Naive thymus-derived CD8-positive, alpha-beta T cell (primary cell): ENCODE results near the gene AIF1. TPM values are rescaled to one million over a fixed set of nuclear protein-coding genes. Genes with fewer than 3 reads are reported as not detected.
"Not testable (repeated sequence)": the region's sequence is repeated elsewhere in the genome, so short reads cannot be mapped to it uniquely, and the experiment has no call there.

Experiments
- ATAC-seq, 2 donors: fragments of 150-1000 bp; cut with Tn5 transposase in 1 of 2; sonication (Bioruptor Pico), chemical (Tn5 transposase) in 1 of 2; 1 replicate in 1 of 2; 2 replicates in 1 of 2; pipeline ENCODE4 v1.10.0; 2021; ENCODE audit warnings: mild to moderate bottlenecking in 2 of 2, moderate library complexity in 2 of 2
- POLR2A ChIA-PET: fragments of 350-600 bp; sonication (Branson Sonifier 250); formaldehyde crosslinking; loops from one replicate; lab custom pipeline; 2021; ENCODE audit warnings: antibody characterized with exemption; lab: Charles Lee
- DNase-seq, 10 donors: peaks; one replicate each; pipeline versions ENCODE4 v3.0.0 to v3.0.0-alpha.2; 2020 to 2022
- H3K27ac Mint-ChIP-seq, 10 donors: one replicate each; pipeline ENCODE4 v1.8.0; 2020 to 2022; ENCODE audit warnings: mild to moderate bottlenecking in 10 of 10, mixed read lengths in 10 of 10, moderate library complexity in 4 of 10, inconsistent platforms in 1 of 10
- H3K27me3 Mint-ChIP-seq, 5 donors: one replicate each; pipeline ENCODE4 v1.8.0; 2021 to 2022; ENCODE audit warnings: mixed read lengths in 5 of 5
- H3K36me3 Mint-ChIP-seq, 3 donors: one replicate each; pipeline ENCODE4 v1.8.0; 2020 to 2022; ENCODE audit warnings: mixed read lengths in 3 of 3, mild to moderate bottlenecking in 2 of 3, inconsistent platforms in 1 of 3
- H3K4me1 Mint-ChIP-seq, 4 donors: one replicate each; pipeline ENCODE4 v1.8.0; 2021 to 2022; ENCODE audit warnings: mixed read lengths in 4 of 4
- H3K4me3 Mint-ChIP-seq, 10 donors: one replicate each; pipeline ENCODE4 v1.8.0; 2020 to 2022; ENCODE audit warnings: mild to moderate bottlenecking in 10 of 10, mixed read lengths in 10 of 10, moderate library complexity in 6 of 10, inconsistent platforms in 1 of 10
- H3K9me3 Mint-ChIP-seq, 9 donors: one replicate each; pipeline ENCODE4 v1.8.0; 2020 to 2022; ENCODE audit warnings: mixed read lengths in 9 of 9, mild to moderate bottlenecking in 3 of 9, inconsistent platforms in 1 of 9, moderate library complexity in 1 of 9
- polyA plus RNA-seq, 3 donors: library from polyadenylated mRNA; unstranded; fragments of 300-500 nt; fragmentation: Illumina TruSeq; gene quantifications; one replicate each; pipeline ENCODE4 v1.2.3, GENCODE V29; 2021
- total RNA-seq, 8 experiments: library from RNA in 2 of 8; stranded (reverse) in 2 of 8; gene quantifications; one replicate each; pipeline ENCODE4 v1.2.3 and lab custom pipeline; 2021 to 2026

Gene AIF1
- total and polyA plus RNA-seq, 5 experiments from 2014 or later, result 23.0 to 242 (median 145) TPM

DNA sequence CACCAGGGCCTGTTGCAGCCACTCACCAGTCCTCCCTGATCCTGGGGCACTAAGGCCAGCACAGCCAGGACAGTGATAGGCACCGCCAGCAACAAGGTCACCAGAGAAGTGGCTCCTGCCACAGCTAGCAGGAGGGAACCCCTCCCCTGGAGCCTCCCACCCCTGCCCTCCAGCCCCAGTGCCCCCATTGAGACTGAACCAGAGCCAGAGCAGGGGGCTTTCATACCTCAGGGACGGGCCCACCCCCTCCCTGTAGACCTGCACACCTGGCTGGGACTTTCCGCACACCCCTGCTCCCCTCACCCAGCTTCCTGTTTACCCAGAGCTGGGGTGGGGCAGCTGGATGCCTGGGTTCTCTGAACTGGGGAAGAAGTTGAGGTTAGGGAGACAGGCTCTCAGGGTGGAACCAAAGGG, 32.8 kb upstream of the AIF1 start, which contains the start of gene LTB:
LTB (minus strand) TSS at position 195 of the 414 bp plus-strand sequence; CDS start at position 188, 7 bp downstream.
- ATAC-seq (peak; percentile 53 to 72), DNase-seq (peak; percentile 44 to 84 (median 75))
- H3K36me3 Mint-ChIP-seq, result peaks cover 7 to 12% (median 11%) of the 10 kb centered on the region in 3 donors
- H3K4me3 Mint-ChIP-seq, result peak within 1 kb of the TSS; percentile 97 to 100 (median 99)
- H3K4me1 Mint-ChIP-seq, result peaks cover 37 to 87% (median 73%) of the 10 kb centered on the region in 4 donors
- no peaks in the 10 kb centered on the region for H3K27me3 Mint-ChIP-seq
- H3K9me3 Mint-ChIP-seq, result no peaks in the 10 kb centered on the region
- POLR2A ChIA-PET, result interaction anchor here (0.7 to 38.0 kb wide), 18 partner anchors 3 to 1390 kb away, joined by 3 to 1584 read pairs (median 8); partner anchors contain the start of genes ATP6V1G2, BAG6, DDX39B and GPANK1
- peak within 1 kb of the TSS; percentile 92 to 100 (median 98) for H3K27ac Mint-ChIP-seq

DNA sequence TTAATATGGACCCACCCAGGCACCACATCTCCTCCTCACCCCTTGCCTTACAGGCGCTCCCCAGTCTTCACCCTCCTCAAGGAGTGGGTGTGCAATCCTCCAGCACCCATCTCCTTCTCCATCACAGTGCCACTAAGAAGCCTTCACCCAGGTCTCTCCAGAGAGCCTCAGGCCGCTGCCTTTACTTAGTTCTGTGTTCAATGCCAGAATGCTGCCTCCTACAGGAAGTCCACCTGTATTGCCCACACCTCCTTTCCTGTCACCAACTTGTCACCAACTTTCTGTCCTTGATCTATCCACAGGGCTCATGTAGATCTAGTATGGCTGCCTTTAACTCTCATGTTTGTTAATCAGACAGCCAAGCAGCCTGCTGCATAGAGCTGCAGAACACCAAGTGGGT, 29.5 kb upstream of the AIF1 start:
- peak overlapping the region; percentile 92 to 100 (median 98) for H3K27ac Mint-ChIP-seq
- DNase-seq, result peak in 4 of 10 donors; percentile 30 to 67 (median 50)
- POLR2A ChIA-PET, result interaction anchor here (0.5 to 38.0 kb wide), 9 partner anchors 0 to 1387 kb away, joined by 3 to 1584 read pairs (median 9); partner anchors contain the start of genes BAG6, DDX39B, LST1 and LTA
- no peaks in the 10 kb centered on the region for H3K27me3 Mint-ChIP-seq
- H3K9me3 Mint-ChIP-seq, result no peaks in the 10 kb centered on the region
- H3K4me3 Mint-ChIP-seq, result peak overlapping the region; percentile 51 to 89 (median 83)
- peaks cover 39 to 81% (median 74%) of the 10 kb centered on the region in 4 donors for H3K4me1 Mint-ChIP-seq
- ATAC-seq, result peak; percentile 6 to 28
- H3K36me3 Mint-ChIP-seq, result peaks cover 7 to 15% (median 9%) of the 10 kb centered on the region in 3 donors

DNA sequence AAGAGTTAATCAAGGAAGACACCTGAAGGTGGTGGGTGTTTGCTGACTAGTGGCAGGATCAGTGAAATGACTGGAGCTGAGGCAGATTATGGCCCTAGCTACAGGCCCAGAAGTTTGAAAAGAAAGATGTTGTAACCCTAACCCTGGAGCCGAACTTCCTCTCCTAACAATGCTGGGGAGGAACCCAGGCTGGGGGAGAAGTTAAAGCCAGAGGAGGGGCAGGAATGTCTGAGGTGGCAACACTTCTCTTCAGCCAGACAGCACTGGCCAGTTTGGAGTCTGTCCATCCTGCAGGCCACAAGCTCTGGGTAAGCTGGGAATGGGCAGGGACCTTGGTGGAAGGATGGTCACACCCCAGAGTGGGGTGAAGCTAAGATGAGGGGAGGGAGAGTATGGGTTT, 29.0 kb upstream of the AIF1 start, which contains the start of gene LST1:
LST1 (plus strand) TSS at position 270 of the 400 bp plus-strand sequence. CDS start 1,023 bp downstream, outside the sequence.
- peak within 1 kb of the TSS; percentile 51 to 89 (median 83) for H3K4me3 Mint-ChIP-seq

DNA sequence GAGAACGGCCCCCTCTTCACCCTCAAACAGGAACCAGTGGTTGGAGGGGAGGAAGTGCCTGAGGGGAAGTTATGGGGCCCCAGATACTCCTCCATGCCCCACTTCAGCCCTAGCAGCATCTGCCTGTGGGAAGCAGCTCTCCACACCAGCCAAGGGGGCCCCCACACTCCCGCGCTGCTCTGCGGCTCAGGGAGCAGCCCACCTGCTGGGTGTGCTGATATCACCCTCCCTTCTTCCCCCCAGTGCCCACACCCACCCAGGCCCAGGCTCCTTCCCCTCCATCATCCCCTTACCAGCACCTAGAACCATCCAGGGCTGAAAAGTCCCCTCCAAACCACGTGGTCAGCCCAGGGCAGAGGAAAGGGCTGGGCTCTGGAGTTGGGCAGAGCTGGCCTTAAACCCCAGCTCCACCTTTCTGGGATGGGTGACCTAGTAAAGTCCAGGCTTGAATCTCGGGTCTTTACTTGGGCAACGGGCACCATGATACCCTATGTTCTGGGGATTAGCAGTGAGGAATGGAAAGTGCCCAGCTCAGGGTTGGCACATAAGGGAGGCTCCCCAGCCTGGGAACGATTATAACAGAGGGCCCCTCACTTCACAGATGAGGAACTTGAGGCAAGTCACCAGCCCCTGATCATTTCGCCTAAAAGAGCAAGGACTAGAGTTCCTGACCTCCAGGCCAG, 28.3 kb upstream of the AIF1 start:
- DNase-seq (peak in 4 of 10 donors; percentile 23 to 63 (median 33)), ATAC-seq (peak; percentile 47 to 49)

More for the DNA sequence above, 29.0 kb upstream of the AIF1 start, which contains the start of gene LST1:
- DNase-seq (peak in 1 of 10 donors; percentile 16), ATAC-seq (no peak)
- Mint-ChIP-seq H3K27me3 (no peaks in the 10 kb centered on the region), H3K36me3 (peaks cover 4 to 13% (median 5%) of the 10 kb centered on the region in 3 donors), H3K9me3 (no peaks in the 10 kb centered on the region), H3K4me1 (peaks cover 37 to 84% (median 76%) of the 10 kb centered on the region in 4 donors), H3K27ac (peak within 1 kb of the TSS; percentile 92 to 100 (median 98))
- POLR2A ChIA-PET, result interaction anchor here (0.5 to 38.0 kb wide), 10 partner anchors 1 to 1386 kb away, joined by 3 to 1584 read pairs (median 6); partner anchors contain the start of genes BAG6, DDX39B, LST1 and LTA

DNA sequence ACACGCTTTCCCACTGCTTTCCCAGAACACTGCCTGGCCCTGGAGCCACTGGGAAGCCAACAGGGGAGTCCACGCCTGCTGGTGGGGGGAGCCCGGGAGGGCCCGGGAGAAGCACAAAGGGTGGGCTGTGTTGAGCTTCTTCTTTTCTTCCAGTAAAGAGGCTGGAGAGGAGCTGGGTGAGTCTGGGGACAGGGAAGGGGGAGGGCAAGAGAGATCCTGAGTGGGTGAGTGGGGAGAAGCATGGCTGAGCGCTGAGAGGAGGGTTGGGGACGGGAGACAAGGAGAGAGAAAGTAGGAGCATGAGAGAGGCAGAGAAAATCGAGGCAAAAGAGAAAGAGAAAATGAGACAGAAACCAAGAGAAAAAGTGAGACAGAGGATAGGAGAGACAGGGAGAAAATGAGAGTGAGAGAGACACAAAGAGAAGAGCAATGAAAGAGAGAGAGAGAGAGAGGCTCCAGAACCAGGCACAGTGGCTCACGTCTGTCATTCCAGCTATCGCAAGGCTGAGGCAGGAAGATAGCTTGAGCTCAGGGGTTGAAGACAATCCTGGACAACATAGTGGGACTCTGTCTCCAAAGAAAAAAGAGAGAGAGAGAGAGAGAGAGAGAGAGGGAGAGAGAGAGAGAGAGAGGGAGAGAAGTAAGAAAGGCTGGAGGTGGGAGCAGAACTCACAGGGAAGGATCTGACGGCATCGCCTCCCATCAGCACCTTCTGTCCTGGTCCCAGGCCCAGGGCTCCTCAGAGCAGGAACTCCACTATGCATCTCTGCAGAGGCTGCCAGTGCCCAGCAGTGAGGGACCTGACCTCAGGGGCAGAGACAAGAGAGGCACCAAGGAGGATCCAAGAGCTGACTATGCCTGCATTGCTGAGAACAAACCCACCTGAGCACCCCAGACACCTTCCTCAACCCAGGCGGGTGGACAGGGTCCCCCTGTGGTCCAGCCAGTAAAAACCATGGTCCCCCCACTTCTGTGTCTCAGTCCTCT, 26.9 kb upstream of the AIF1 start:
- peak overlapping the region; percentile 92 to 99 (median 94) for H3K27ac Mint-ChIP-seq
- H3K4me3 Mint-ChIP-seq, result peak overlapping the region; percentile 60 to 84 (median 76)
- POLR2A ChIA-PET, result interaction anchor here (1.0 to 38.0 kb wide), 5 partner anchors 3 to 93 kb away, joined by 3 to 1584 read pairs (median 7); partner anchors contain the start of genes LST1, LTA, LTB and NCR3
- no peak for DNase-seq
- H3K36me3 Mint-ChIP-seq, result peaks cover 0 to 4% (median 0%) of the 10 kb centered on the region in 3 donors
- H3K9me3 Mint-ChIP-seq, result no peaks in the 10 kb centered on the region
- no peaks in the 10 kb centered on the region for H3K27me3 Mint-ChIP-seq
- ATAC-seq, result no peak
- peaks cover 32 to 92% (median 81%) of the 10 kb centered on the region in 4 donors for H3K4me1 Mint-ChIP-seq

More for the DNA sequence above, 28.3 kb upstream of the AIF1 start:
- POLR2A ChIA-PET, result interaction anchor here (0.5 to 38.0 kb wide), 6 partner anchors 1 to 65 kb away, joined by 4 to 1584 read pairs (median 11); partner anchors contain the start of genes BAG6, DDX39B, LST1 and LTA
- Mint-ChIP-seq H3K4me1 (peaks cover 35 to 91% (median 77%) of the 10 kb centered on the region in 4 donors), H3K36me3 (peaks cover 0 to 6% (median 0%) of the 10 kb centered on the region in 3 donors), H3K27me3 (no peaks in the 10 kb centered on the region), H3K9me3 (no peaks in the 10 kb centered on the region), H3K4me3 (peak overlapping the region; percentile 51 to 89 (median 83)), H3K27ac (peak overlapping the region; percentile 92 to 100 (median 98))

DNA sequence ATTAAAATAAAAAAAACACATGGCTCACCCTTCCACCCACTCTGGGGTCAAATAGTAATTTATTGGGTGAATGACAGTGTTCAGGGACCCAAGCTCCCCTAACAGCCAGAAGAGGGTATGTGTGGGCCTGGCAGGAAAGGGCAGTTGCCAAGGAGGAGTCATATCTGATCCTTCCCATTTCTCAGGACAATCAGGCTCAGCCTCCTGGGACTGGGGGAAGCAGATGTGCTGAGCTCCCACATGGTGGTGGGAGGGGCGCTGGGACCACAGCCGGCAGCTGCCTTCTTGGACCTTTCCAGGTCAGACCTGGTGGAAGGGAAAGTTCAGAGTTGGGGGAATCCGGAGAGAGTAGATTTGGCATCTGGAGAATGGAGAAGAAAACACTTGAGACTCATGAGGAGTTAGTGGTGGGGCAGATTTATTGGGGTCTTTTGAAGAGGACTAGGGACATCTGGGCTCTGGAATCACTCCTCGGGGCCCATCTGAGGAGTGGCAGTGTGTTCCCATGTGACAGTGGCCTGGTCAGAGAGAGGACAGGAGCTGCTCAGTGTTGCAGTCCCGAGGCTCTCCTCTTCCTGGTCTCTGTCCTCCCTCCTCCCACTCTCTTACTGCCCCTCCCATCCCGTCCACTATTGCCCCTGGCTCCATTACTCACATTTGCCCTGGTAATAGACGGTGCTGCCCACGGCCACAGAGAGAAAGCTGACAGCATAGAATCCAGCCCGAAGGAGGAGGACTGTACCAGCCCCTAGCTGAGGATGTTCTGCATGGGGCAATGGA, 26.0 kb upstream of the AIF1 start:
- POLR2A ChIA-PET, result interaction anchor here (0.6 to 38.0 kb wide), 3 partner anchors 4 to 670 kb away, joined by 3 to 1584 read pairs (median 1584); partner anchors contain the start of genes LST1, LTA, LTB and NCR3
- Mint-ChIP-seq H3K4me1 (peaks cover 31 to 92% (median 84%) of the 10 kb centered on the region in 4 donors), H3K27me3 (no peaks in the 10 kb centered on the region), H3K9me3 (no peaks in the 10 kb centered on the region), H3K4me3 (peak overlapping the region in 3 of 10 donors; percentile 20 to 62 (median 37)), H3K36me3 (peaks cover 0 to 4% (median 0%) of the 10 kb centered on the region in 3 donors), H3K27ac (peak overlapping the region; percentile 77 to 98 (median 88))
- DNase-seq (no peak), ATAC-seq (no peak)

DNA sequence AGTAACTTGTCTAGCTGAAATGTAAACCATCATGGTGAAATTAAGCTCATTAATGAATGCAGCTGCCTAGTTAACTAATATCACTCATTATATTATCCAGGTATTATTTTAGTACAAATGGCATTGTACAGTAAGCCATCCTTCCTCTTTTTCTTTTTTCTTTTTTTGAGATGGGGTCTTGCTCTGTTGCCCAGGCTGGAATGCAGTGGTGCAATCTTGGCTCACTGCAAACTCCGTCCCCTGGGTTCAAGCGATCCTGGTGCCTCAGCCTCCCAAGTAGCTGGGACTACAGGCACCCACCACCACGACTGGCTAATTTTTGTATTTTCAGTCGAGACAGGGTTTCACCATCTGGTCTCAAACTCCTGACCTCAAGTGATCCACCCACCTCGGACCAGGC, 24.3 kb upstream of the AIF1 start:
- ATAC-seq, H3K9me3 Mint-ChIP-seq, H3K27me3 Mint-ChIP-seq, DNase-seq, H3K36me3 Mint-ChIP-seq: not testable (repeated sequence)
- Mint-ChIP-seq H3K27ac (peak overlapping the region; percentile 46 to 98 (median 63)), H3K4me3 (peak overlapping the region in 1 of 10 donors; percentile 2), H3K4me1 (peaks cover 27 to 84% (median 80%) of the 10 kb centered on the region in 4 donors)
- POLR2A ChIA-PET, result interaction anchor here (38.0 kb wide), 1 partner anchor 19 kb away, joined by 1584 read pairs; the partner anchor contains the start of genes LST1, LTA, LTB and TNF

DNA sequence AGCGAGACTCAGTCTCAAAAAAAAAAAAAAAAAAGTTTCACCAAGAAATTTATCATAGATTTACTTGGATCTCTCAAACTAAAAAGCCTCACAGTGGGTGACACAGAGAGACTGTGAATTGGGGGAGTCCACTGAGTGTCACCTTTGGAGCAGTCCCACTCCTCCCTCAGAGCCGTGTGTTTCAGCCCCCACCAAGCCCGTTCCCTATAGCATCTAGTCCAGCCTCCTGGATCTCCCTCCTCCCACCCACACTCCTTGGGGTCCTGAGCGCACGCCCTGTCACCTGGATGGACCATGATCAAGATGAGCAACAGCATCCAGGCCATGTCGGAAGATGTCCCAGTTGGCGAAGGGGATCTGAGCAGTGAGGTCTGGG, 22.6 kb upstream of the AIF1 start:
- Mint-ChIP-seq H3K4me1 (peaks cover 22 to 82% (median 77%) of the 10 kb centered on the region in 4 donors), H3K36me3 (peaks cover 0 to 4% (median 0%) of the 10 kb centered on the region in 3 donors), H3K4me3 (peak overlapping the region; percentile 66 to 86 (median 76)), H3K27ac (peak overlapping the region; percentile 86 to 96 (median 93)), H3K9me3 (no peaks in the 10 kb centered on the region), H3K27me3 (no peaks in the 10 kb centered on the region)
- peak; percentile 14 to 27 for ATAC-seq
- POLR2A ChIA-PET, result interaction anchor here (0.7 to 38.0 kb wide), 10 partner anchors 20 to 1628 kb away, joined by 3 to 1584 read pairs (median 4); partner anchors contain the start of genes ATP6V1G2, GPANK1, LST1 and LTA
- no peak for DNase-seq

DNA sequence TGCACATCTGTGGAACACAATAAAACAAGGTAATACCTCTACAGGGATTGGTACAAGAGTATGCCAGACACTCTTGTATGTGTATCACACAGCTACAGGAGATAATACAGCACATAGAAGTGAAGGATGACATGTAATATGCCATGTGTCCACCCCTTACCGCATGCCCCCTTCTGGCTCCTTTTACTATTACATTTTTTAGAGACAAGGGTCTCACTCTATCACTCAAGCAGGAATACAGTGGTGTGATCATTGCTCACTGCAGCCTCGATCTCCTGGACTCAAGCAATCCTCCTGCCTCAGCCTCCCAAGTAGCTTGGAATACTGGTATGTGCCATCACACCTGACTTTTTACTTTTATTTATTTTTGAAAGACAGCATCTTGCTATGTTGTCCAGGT, 18.0 kb upstream of the AIF1 start:
- H3K4me1 Mint-ChIP-seq, result peaks cover 19 to 57% (median 54%) of the 10 kb centered on the region in 4 donors
- H3K27ac Mint-ChIP-seq, result peak overlapping the region; percentile 46 to 90 (median 84)
- no peaks in the 10 kb centered on the region for H3K9me3 Mint-ChIP-seq
- ATAC-seq, result peak; percentile 78 to 80
- H3K4me3 Mint-ChIP-seq, result peak overlapping the region in 9 of 10 donors; percentile 30 to 74 (median 62)
- no peaks in the 10 kb centered on the region for H3K36me3 Mint-ChIP-seq
- no peaks in the 10 kb centered on the region for H3K27me3 Mint-ChIP-seq
- POLR2A ChIA-PET, result interaction anchor here (1.4 to 38.0 kb wide), 5 partner anchors 18 to 102 kb away, joined by 4 to 1584 read pairs (median 41); partner anchors contain the start of genes AIF1, ATP6V1G2, DDX39B and LST1
- peak in 7 of 10 donors; percentile 42 to 82 (median 79) for DNase-seq

DNA sequence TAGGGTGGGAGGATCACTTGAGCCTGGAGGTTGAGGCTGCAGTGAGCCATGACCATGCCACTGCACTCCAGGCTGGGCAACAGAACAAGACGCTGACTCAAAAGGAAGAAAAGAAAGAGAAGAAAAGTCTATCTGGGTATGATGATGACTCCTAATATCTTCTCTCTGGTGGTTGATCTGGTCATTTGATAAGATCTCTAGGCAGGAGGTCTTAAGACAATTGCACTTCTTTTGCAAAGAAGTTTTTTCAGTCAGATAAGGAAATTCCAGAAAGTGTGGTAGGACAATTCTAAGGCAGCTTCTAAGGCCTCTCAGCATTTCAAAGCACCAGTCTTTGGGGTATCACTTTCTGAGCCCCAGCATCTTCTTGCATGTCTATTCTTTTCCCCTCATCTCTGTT, 7.7 kb upstream of the AIF1 start:
- no peak for DNase-seq
- Mint-ChIP-seq H3K27ac (no peak overlapping the region), H3K4me1 (peaks cover 0 to 2% (median 0%) of the 10 kb centered on the region in 4 donors), H3K9me3 (no peaks in the 10 kb centered on the region), H3K36me3 (no peaks in the 10 kb centered on the region), H3K27me3 (peaks cover 0 to 1% (median 0%) of the 10 kb centered on the region in 5 donors), H3K4me3 (no peak overlapping the region)
- POLR2A ChIA-PET, result interaction anchor here (0.7 to 1.2 kb wide), 2 partner anchors 22 to 37 kb away, joined by 3 to 9 read pairs; no protein-coding TSS in a partner anchor
- no peak for ATAC-seq
